Type B pancreatic cell (in vitro differentiated cells): ENCODE data around the gene LONRF2. TPM values are rescaled to one million over a fixed set of nuclear protein-coding genes. Genes with fewer than 3 reads are reported as not detected.

Experiments used
- DNase-seq: peaks from one replicate; pipeline ENCODE4 v3.0.0; 2021; ENCODE audit warnings: mixed read lengths; ENCODE audit not compliant: unreplicated experiment; ENCODE audit errors: extremely low spot score
- H3K27ac Mint-ChIP-seq: 2 replicates; pipeline ENCODE4 v1.8.0; 2021; ENCODE audit warnings: mild to moderate bottlenecking, mixed read lengths
- H3K27me3 Mint-ChIP-seq: 2 replicates; pipeline ENCODE4 v1.8.0; 2021; ENCODE audit warnings: mixed read lengths
- H3K36me3 Mint-ChIP-seq: 2 replicates; pipeline ENCODE4 v1.8.0; 2021; ENCODE audit warnings: mixed read lengths
- H3K4me1 Mint-ChIP-seq: one replicate; pipeline ENCODE4 v1.8.0; 2021; ENCODE audit warnings: mixed read lengths; ENCODE audit not compliant: unreplicated experiment
- H3K4me3 Mint-ChIP-seq: 2 replicates; pipeline ENCODE4 v1.8.0; 2021; ENCODE audit warnings: mild to moderate bottlenecking, mixed read lengths
- H3K9me3 Mint-ChIP-seq: 2 replicates; pipeline ENCODE4 v1.8.0; 2021; ENCODE audit warnings: mixed read lengths
- total RNA-seq: library from RNA; stranded (reverse); gene quantifications from 2 replicates; pipeline ENCODE4 v1.2.1, GENCODE V29; 2021; ENCODE audit warnings: low replicate concordance
- TF ChIP-seq, protein P1 (sequence below): fragments of 200-600 bp; sonication (generic); conservative IDR thresholded peaks from 2 replicates; pipeline ENCODE4 v1.5.0; 2021; ENCODE audit warnings: antibody characterized with exemption, mild to moderate bottlenecking

Gene LONRF2
- total RNA-seq, 1 donor from 2014 or later = 8.9 TPM

DNA sequence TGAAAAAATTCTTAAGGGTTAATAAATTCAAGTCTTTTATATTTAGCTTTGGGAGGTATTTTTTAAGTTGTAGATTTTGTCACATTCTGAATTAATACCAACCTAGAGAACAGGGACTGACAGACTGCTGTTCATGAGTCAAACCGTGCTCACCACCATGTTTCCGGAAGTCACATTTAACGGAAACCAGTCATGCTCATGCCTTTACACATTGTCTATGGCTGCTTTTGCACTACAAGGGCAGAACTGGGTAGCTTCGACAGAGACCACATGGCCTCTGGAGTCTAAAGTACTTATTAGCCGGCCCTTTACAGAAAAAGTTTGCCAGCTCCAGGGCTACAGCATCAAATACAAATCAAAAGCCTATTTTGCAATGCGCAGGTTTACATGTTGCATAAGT is 33.3 kb downstream of the LONRF2 start:
- H3K27ac Mint-ChIP-seq = no peak overlapping the region
- H3K4me1 Mint-ChIP-seq = peaks cover 16% of the 10 kb centered on the region
- peaks cover 10% of the 10 kb centered on the region for H3K36me3 Mint-ChIP-seq
- H3K27me3 Mint-ChIP-seq = no peaks in the 10 kb centered on the region
- no peak overlapping the region for H3K4me3 Mint-ChIP-seq
- TF ChIP-seq, protein P1, sequence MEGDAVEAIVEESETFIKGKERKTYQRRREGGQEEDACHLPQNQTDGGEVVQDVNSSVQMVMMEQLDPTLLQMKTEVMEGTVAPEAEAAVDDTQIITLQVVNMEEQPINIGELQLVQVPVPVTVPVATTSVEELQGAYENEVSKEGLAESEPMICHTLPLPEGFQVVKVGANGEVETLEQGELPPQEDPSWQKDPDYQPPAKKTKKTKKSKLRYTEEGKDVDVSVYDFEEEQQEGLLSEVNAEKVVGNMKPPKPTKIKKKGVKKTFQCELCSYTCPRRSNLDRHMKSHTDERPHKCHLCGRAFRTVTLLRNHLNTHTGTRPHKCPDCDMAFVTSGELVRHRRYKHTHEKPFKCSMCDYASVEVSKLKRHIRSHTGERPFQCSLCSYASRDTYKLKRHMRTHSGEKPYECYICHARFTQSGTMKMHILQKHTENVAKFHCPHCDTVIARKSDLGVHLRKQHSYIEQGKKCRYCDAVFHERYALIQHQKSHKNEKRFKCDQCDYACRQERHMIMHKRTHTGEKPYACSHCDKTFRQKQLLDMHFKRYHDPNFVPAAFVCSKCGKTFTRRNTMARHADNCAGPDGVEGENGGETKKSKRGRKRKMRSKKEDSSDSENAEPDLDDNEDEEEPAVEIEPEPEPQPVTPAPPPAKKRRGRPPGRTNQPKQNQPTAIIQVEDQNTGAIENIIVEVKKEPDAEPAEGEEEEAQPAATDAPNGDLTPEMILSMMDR = no peak
- no peak for DNase-seq
- no peaks in the 10 kb centered on the region for H3K9me3 Mint-ChIP-seq

DNA sequence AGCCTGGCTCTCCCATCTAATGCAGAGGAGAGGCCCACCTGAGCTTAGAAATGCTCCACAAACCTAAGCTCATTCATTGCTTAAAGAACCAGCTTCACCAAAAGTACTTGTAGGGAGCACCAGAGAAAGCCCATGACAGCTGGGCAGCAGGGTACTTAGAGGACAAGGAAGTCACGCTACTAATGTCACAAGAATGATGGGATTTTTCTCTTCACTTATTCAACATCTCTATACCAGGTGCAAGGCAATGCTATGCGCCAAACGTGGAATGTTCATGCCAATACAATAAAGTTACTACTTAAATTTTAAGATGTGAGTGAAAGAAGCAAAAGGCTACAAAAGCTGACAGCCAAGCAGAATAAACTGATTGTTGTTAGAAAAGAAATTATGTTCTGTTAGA is 36.0 kb downstream of the LONRF2 start:
- DNase-seq = no peak
- Mint-ChIP-seq H3K27me3 (no peaks in the 10 kb centered on the region), H3K4me3 (no peak overlapping the region), H3K36me3 (peaks cover 12% of the 10 kb centered on the region), H3K27ac (no peak overlapping the region), H3K4me1 (peaks cover 25% of the 10 kb centered on the region), H3K9me3 (no peaks in the 10 kb centered on the region)
- TF ChIP-seq, protein P1 = no peak

DNA sequence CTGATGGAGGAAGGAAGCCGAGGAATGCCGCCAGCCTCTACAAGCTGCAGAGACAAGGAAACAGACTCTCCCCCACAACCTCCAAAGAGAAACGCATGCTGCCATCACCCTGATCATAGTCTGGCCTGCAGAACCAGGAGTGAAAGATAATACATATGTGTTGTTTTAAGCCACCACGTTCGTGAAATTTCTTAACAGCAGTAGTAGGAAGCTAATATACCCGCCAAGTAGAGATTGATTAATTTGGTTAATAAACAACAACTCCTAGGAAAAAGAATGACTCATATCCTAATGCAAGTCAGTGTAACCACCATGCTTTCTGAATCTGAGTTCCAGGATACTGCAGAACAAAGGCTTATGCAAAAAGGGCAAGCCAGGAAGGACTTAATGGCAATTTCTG is 36.6 kb downstream of the LONRF2 start:
- Mint-ChIP-seq H3K27me3 (no peaks in the 10 kb centered on the region), H3K27ac (peak overlapping the region; percentile 31), H3K4me1 (peaks cover 25% of the 10 kb centered on the region), H3K36me3 (peaks cover 12% of the 10 kb centered on the region), H3K4me3 (peak overlapping the region; percentile 1), H3K9me3 (no peaks in the 10 kb centered on the region)
- TF ChIP-seq, protein P1 = no peak
- no peak for DNase-seq

DNA sequence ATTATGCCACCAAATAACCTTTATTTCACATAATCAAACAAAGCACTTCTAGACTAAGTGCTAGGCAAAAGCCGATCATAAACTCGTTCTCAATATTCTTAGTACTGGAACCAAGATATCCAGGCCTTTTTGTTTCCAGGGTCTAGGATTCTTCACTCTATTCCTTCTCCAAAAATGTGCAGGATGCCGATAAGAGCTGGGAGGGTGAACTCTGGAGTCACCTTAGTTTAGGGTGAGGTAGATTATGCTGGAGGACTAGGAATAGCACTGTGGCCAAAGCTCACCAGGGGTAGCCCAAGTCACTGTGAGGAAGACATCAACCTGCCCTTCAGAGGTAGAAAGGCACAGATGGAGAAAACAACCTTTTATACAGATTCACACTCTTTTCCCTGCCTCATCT is 37.3 kb downstream of the LONRF2 start:
- Mint-ChIP-seq H3K4me3 (no peak overlapping the region), H3K9me3 (no peaks in the 10 kb centered on the region), H3K27ac (no peak overlapping the region), H3K4me1 (peaks cover 25% of the 10 kb centered on the region), H3K27me3 (no peaks in the 10 kb centered on the region), H3K36me3 (peaks cover 12% of the 10 kb centered on the region)
- TF ChIP-seq, protein P1 = no peak
- no peak for DNase-seq

DNA sequence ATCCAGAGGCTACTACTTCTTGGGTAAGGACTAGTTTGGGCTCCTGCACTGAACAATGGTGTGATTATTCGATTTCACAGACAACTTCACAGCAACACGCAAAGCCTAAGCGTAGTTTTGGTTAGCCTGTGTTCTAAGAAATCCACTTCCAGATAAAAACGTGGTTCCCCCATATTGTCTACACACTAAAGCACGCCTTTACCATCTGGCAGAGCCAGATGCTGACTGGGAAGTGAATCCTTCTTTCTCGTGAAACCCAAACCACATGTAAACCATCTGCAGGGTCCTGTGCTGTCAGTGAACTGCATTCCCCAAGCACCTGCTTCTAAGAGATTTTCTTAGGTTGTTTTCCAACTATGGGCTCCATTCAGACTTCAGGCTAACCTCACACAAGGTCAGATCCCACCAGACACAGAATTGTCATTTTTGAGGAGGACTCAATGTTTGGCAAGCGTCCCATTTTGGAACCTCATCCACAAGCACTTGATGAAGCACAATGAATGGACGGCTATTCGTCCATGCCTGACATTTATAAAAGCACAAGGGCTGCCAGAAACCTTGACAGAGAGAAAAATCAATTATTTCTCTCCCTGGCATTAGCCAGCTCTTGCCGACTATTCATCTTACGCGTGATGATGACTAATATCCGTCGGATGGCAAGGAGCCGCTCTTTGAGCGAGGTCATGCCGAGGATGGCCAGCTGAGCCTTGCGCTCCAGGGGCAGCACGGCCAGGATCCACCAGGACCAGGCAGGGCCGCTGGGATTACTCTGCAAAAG is 38.4 kb downstream of the LONRF2 start:
- peaks cover 12% of the 10 kb centered on the region for H3K36me3 Mint-ChIP-seq

More for the DNA sequence above, 38.4 kb downstream of the LONRF2 start:
- Mint-ChIP-seq H3K4me3 (no peak overlapping the region), H3K27me3 (no peaks in the 10 kb centered on the region), H3K4me1 (peaks cover 25% of the 10 kb centered on the region), H3K27ac (no peak overlapping the region), H3K9me3 (no peaks in the 10 kb centered on the region)
- TF ChIP-seq, protein P1 = no peak
- DNase-seq = no peak
